ENCODE results near the gene DOK4.

DOK4 gene

DNA sequence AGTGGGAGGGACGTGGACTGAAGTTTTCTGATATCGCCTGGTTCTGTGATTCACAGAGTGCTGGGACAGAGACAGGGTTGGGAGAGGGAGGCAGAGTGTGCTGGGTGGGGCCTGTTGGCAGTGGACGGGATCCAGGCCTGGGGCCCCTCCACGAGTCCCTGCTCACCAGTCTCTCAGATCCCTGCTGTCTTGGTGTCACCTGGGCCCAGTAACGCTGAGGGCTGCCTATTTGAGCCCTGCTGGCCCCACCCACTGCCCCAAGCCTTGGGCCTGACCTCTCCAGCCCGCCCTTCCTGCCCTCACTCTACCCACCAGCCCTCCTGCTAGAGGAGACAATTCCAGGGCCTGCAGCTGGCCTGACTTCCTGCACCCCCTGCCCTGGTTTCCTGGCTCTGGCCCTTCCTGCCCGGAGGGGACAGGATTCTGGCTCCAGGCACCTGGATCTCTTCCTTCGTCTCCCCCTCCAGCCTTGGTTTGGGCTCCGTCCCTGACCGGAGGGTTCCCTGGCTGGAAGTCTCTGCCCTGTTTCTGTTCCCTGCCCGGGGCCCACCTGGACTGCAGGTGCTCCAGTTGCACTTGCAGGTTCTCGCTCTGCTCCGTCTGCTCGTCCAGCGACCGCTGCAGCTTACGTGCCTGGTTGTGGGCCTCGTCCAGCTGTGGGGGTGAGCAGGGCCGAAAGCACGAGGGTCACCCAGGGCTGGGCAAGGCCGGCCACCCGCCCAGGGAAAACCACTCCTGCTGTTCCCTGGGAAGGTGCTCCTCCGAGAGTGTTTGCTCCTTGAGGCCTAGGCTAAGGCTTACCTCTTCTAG lies 28.7 kb upstream of the DOK4 start:
- DNase-seq (ENCODE audit: low read depth) = no peak
- in situ Hi-C loops (cut with HindIII; ENCODE audit: low sequenced_read_pairs) = no loop called here
- H3K4me3 ChIP-seq (ENCODE audit: low read depth, low read length) = no peak overlapping the region
- TF ChIP-seq, protein P1, sequence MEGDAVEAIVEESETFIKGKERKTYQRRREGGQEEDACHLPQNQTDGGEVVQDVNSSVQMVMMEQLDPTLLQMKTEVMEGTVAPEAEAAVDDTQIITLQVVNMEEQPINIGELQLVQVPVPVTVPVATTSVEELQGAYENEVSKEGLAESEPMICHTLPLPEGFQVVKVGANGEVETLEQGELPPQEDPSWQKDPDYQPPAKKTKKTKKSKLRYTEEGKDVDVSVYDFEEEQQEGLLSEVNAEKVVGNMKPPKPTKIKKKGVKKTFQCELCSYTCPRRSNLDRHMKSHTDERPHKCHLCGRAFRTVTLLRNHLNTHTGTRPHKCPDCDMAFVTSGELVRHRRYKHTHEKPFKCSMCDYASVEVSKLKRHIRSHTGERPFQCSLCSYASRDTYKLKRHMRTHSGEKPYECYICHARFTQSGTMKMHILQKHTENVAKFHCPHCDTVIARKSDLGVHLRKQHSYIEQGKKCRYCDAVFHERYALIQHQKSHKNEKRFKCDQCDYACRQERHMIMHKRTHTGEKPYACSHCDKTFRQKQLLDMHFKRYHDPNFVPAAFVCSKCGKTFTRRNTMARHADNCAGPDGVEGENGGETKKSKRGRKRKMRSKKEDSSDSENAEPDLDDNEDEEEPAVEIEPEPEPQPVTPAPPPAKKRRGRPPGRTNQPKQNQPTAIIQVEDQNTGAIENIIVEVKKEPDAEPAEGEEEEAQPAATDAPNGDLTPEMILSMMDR (IDR thresholded peaks at IDR 0.05; ENCODE audit: low read depth, low read length, missing control alignments) = no peak

DNA sequence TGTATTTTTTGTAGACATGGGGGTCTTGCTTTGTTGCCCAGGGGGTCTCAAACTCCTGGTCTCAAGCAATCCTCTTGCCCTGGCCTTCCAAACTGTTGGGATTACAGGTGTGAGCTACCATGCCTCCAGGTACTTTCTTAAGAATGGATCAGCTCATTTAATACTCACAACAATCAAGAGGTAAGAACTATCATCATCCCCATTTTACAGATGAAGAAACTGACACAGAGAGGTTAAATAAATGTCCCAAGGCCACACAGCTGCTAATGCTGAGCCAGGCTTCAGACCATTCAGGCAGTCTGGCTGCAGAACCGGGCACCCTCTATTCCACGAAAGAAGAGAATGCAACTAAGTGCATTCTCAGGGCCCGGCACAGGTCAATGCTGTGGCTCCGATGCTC lies 28.1 kb upstream of the DOK4 start:
- DNase-seq (ENCODE audit: low read depth) = no peak
- H3K4me3 ChIP-seq (ENCODE audit: low read depth, low read length) = no peak overlapping the region
- in situ Hi-C loops (cut with HindIII; ENCODE audit: low sequenced_read_pairs) = no loop called here
- TF ChIP-seq, protein P1 (IDR thresholded peaks at IDR 0.05; ENCODE audit: low read depth, low read length, missing control alignments) = no peak

DNA sequence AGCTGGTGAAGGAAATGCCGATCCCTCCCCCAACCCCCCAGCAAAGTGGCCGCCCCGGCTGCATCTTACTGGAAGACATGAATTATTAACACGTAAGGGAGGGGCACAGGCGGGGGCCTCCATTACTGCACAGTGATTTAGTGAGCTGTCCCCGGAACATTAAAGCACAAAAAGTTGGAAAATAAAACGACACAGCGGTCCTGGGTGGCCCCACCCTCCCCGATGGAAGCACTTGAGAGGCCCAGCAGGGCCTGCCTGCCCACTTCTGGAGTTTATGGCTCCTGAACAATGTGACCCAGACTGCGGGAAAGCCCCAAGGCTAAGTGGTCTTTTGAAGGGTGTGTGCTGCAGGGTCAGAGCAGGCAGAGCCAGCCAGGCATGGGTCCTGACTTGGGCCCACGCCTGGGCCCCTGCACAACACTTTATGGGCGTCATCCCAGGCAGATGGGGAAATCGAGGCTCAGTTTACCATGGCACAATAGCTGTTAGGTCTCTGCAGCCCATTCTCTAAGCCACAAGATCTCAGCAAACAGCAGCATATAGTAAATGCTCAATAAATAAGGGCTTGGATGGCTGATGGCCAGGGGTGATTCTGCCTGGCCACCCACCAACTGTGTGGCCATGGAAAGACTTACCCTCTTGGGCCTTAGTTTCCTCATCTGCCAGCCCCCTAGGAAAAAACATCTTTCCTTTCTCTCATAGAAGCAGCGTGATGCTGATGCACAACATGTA lies 27.2 kb upstream of the DOK4 start:
- no peak overlapping the region for H3K4me3 ChIP-seq (ENCODE audit: low read depth, low read length)
- in situ Hi-C loops (cut with HindIII; ENCODE audit: low sequenced_read_pairs) = no loop called here
- TF ChIP-seq, protein P1 (IDR thresholded peaks at IDR 0.05; ENCODE audit: low read depth, low read length, missing control alignments) = no peak
- DNase-seq (ENCODE audit: low read depth) = no peak

DNA sequence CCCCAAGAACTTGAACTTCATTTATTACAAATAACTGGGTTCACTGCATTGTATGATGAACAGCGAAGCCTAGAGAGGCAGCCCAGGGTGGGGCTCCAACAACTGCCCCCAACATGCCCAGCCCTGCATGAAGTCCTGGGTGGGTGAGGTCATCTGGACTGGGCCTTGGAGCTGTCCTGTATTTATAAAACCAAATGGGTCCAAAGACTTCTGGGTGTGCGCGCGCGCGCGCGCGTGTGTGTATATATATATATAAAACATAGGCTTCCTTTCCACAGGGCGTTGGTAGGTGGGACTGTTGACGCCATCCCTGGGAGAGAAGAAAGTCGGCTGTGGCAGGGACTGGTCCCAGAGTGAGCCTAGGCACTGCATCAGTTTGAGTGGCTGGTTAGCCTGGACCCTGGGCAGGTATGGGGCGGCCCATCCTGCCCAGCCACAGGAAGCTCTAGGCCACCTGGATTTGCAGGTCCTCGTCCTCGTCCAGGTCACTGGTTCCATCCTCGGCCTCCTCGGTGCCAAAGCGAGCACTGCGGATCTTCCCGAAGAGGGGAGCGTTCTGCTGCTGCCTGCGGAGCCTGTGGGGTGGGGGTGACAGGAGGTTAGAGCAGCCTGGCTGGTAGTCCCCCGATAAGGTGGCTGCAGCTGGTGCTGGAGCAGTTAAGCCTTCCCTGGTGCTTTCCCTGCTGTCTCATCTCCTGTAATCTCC lies 26.2 kb upstream of the DOK4 start:
- TF ChIP-seq, protein P1 (IDR thresholded peaks at IDR 0.05; ENCODE audit: low read depth, low read length, missing control alignments) = no peak
- DNase-seq (ENCODE audit: low read depth) = no peak
- no peak overlapping the region for H3K4me3 ChIP-seq (ENCODE audit: low read depth, low read length)
- in situ Hi-C loops (cut with HindIII; ENCODE audit: low sequenced_read_pairs) = no loop called here

DNA sequence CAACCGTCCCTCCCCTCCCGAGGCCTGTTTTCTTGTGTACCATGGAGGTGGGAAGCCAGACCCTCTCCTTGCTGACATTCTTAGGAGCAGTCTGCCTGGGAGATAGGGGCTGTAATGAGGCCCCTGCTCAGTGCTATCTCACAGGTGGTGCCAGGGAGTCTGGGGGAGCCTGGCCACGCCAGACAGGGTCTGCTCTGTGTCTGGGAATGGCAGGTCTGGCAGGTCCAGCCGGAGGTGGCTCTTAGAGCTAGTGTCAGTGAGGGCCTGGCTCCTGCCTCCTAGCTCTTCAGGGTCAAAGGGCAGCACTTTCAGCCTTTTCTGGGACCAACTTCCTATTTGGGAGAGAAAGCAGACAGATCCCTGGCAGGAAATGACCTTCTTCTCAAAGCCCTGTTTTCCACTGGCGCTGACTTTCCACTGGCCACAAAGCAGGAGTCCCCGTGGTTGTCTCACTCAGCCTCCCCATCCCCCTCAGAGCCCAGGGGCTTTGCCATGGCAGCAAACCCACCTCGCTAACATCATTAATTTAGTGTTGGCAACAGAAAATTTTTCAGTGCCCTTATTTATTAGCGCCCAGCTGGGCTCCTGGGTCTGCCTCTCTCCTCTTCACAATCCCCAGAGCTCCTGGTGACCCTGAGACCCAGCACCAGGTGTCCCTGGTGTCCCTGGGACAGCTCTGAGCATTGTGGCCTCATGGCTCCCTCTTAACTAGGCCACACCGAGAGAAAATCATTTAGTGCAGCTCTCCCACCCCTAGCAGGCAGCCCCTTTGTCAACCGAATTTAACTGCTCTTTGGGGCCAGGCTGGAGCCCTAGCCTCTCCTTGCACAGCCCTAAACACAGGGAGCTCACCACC lies 24.0 kb upstream of the DOK4 start:
- in situ Hi-C loops (cut with HindIII; ENCODE audit: low sequenced_read_pairs) = no loop called here
- no peak overlapping the region for H3K4me3 ChIP-seq (ENCODE audit: low read depth, low read length)
- no peak for DNase-seq (ENCODE audit: low read depth)
- TF ChIP-seq, protein P1 (IDR thresholded peaks at IDR 0.05; ENCODE audit: low read depth, low read length, missing control alignments) = no peak
